ENCODE data around the gene DCHS1. TPM values are rescaled to one million over a fixed set of nuclear protein-coding genes. Genes with fewer than 3 reads are reported as not detected.
A peak's percentile ranks its signal among the peaks of the same experiment; 100 is the strongest.

Gene DCHS1
- total RNA-seq, 4 donors from 2014 or later, result 12.6 to 27.8 (median 20.1) TPM

- Histone ChIP-seq H3K27me3 (no peaks in the 10 kb centered on the region), H3K4me3 (peak overlapping the region in 3 of 4 donors; percentile 8 to 71 (median 20)), H3K4me1 (peaks cover 0 to 83% (median 52%) of the 10 kb centered on the region in 4 donors), H3K27ac (peak overlapping the region; percentile 87 to 99 (median 96)), H3K9me3 (no peaks in the 10 kb centered on the region), H3K36me3 (peaks cover 7 to 39% (median 22%) of the 10 kb centered on the region in 3 donors)
- WGBS, 2 donors, result 4 to 7% methylated on average over 11 of the region's 11 CpGs
- TF ChIP-seq, protein P1, sequence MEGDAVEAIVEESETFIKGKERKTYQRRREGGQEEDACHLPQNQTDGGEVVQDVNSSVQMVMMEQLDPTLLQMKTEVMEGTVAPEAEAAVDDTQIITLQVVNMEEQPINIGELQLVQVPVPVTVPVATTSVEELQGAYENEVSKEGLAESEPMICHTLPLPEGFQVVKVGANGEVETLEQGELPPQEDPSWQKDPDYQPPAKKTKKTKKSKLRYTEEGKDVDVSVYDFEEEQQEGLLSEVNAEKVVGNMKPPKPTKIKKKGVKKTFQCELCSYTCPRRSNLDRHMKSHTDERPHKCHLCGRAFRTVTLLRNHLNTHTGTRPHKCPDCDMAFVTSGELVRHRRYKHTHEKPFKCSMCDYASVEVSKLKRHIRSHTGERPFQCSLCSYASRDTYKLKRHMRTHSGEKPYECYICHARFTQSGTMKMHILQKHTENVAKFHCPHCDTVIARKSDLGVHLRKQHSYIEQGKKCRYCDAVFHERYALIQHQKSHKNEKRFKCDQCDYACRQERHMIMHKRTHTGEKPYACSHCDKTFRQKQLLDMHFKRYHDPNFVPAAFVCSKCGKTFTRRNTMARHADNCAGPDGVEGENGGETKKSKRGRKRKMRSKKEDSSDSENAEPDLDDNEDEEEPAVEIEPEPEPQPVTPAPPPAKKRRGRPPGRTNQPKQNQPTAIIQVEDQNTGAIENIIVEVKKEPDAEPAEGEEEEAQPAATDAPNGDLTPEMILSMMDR (IDR thresholded peaks at IDR 0.05), result peak in 1 of 5 experiments; percentile 35
- TF ChIP-seq EP300 (IDR thresholded peaks at IDR 0.05) (peak in 1 of 2 donors; percentile 99), POLR2A (IDR thresholded peaks at IDR 0.05) (peak; percentile 64 to 93)
- DNase-seq (ENCODE audit: low spot score in 2 of 2), result peak; percentile 91 to 92
These were observed 49.0 kb downstream of the DCHS1 start for GRCh38 chr11:6606471-6607189.

DNA sequence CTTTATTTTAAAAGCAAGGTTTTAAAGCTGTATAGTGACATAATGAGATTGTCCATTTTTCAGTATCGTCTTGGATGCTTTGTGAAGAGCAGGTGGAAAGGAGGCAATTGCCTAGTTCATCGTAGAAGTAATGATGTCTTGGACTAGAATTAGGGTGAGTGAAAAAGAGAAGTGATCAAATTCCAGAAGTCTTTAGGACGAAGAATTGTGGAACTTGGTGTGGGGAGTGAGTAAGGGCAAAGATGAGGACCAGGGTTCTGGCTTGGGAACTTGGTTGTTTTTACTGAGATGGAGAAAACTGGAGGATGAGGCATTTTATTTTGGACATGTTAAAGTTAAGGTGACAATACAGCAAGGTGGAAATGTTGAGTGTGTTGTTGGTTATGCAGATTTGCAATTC, 50.8 kb downstream of the DCHS1 start:
- Histone ChIP-seq H3K27ac (peak overlapping the region; percentile 88 to 99 (median 96)), H3K4me1 (peaks cover 0 to 83% (median 44%) of the 10 kb centered on the region in 4 donors), H3K9me3 (no peaks in the 10 kb centered on the region), H3K36me3 (peaks cover 11 to 40% (median 27%) of the 10 kb centered on the region in 3 donors), H3K27me3 (no peaks in the 10 kb centered on the region), H3K4me3 (peak overlapping the region; percentile 71 to 92 (median 88))
- 2 to 7% methylated on average over 3 of the region's 3 CpGs for WGBS, 2 donors
- peak in 1 of 2 donors; percentile 2 for DNase-seq (ENCODE audit: low spot score in 2 of 2)
- TF ChIP-seq, protein P1 (IDR thresholded peaks at IDR 0.05), result no peak
- no peak for TF ChIP-seq EP300 (IDR thresholded peaks at IDR 0.05)
- no peak for TF ChIP-seq POLR2A (IDR thresholded peaks at IDR 0.05)

DNA sequence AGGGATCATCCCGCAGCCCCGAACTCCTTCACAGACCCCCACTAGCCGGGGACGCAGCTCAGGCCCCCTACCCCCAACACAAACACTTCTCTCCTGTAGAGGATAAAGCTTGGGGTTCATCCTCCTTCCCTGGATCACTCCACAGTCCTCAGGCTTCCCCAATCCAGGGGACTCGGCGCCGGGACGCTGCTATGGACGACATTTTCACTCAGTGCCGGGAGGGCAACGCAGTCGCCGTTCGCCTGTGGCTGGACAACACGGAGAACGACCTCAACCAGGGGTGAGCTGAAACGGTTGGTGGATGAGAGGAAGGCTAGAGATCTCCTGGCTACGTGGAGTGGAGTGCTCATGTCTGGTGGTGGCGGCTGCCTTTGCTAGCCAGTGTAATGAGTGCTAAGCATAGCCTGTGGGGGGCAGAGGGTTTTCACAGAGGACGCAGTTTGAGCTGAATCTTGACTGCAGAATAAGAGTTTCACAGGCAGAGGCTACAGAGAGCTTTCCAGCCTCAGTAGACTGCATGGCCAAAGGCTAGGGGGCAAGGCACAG, 51.5 kb downstream of the DCHS1 start:
- Histone ChIP-seq H3K27ac (peak overlapping the region; percentile 88 to 99 (median 96)), H3K36me3 (peaks cover 8 to 40% (median 21%) of the 10 kb centered on the region in 3 donors), H3K4me1 (peaks cover 0 to 80% (median 44%) of the 10 kb centered on the region in 4 donors), H3K27me3 (no peaks in the 10 kb centered on the region), H3K4me3 (peak overlapping the region; percentile 71 to 92 (median 88)), H3K9me3 (no peaks in the 10 kb centered on the region)
- peak; percentile 38 to 54 for DNase-seq (ENCODE audit: low spot score in 2 of 2)
- TF ChIP-seq, protein P1 (IDR thresholded peaks at IDR 0.05), result peak in 2 of 5 experiments; percentile 13 to 27
- TF ChIP-seq EP300 (IDR thresholded peaks at IDR 0.05) (peak in 1 of 2 donors; percentile 6), POLR2A (IDR thresholded peaks at IDR 0.05) (no peak)
- WGBS, 2 donors, result 0% methylated on average over 20 of the region's 20 CpGs

DNA sequence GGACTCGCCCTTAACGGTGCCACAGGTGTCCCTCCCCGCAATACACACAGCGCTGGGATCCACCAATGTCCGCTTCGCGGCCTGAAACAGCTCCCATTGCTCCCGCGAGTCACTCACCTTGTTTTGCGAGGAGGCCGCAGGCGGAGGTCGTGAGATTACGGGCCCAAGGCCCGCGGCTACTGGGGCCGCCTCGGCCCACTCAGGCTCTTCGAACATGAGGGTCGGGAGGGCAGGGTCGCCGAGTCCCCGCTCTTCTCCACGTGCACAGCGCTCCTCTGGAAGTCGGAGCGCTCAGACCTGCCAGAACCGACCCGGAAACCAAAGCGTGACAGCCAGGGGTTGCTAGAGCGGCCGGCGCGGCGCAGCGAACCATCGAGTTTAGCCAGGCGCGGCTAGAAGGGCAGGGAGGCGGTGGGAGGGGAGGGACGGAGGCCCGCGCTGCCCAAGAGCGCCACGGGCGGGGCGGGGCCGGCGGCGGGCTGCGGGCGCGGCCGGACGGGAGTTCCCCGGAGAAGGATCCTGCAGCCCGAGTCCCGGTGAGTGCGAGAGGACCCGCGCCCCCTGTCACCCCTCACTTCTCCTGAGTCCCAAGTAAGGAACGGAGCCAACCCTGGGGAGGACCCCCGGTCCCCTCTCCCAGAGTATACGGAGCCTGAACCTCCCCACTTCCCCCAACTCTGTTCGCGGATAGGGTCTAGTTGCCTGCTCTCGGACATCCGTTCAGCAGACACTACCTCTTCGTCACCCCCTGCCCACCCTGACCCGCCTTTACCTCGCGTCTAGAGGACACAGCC, 52.1 kb downstream of the DCHS1 start, which contains the start of the genes ILK and RRP8:
Gene ILK, plus strand, starts transcription at position 488 of the 794 bp plus-strand sequence. CDS start 498 bp downstream, outside the sequence.
Gene RRP8, minus strand, starts transcription at position 330 of the 794 bp plus-strand sequence. Its CDS starts 114 bp downstream, at position 216.
- 1% methylated on average over 33 to 55 of the region's 72 CpGs for WGBS, 2 donors
- H3K4me1 ChIP-seq, result peaks cover 0 to 74% (median 44%) of the 10 kb centered on the region in 4 donors

More for the DNA sequence above, 52.1 kb downstream of the DCHS1 start, which contains the start of the genes ILK and RRP8:
- H3K9me3 ChIP-seq, result no peaks in the 10 kb centered on the region
- peaks cover 4 to 40% (median 14%) of the 10 kb centered on the region in 3 donors for H3K36me3 ChIP-seq
- TF ChIP-seq EP300 (IDR thresholded peaks at IDR 0.05) (peak in 1 of 2 donors; percentile 89), POLR2A (IDR thresholded peaks at IDR 0.05) (peak; percentile 68 to 91)
- TF ChIP-seq, protein P1 (IDR thresholded peaks at IDR 0.05), result peak in 4 of 5 experiments; percentile 16 to 67 (median 40)
- H3K27ac ChIP-seq, result peak within 1 kb of the TSS; percentile 88 to 99 (median 96)
- DNase-seq (ENCODE audit: low spot score in 2 of 2), result peak; percentile 82 to 84
- peak within 1 kb of the TSS; percentile 71 to 92 (median 88) for H3K4me3 ChIP-seq
- no peaks in the 10 kb centered on the region for H3K27me3 ChIP-seq

Data from tibial nerve (tissue), 4 donors.